Left cardiac atrium (tissue), 4 donors: ENCODE results near the gene F2RL3. TPM values are rescaled to one million over a fixed set of nuclear protein-coding genes. Genes with fewer than 3 reads are reported as not detected.

Experiments
- ATAC-seq, 2 donors: fragments of 200-7000 bp; cut with Tn5 transposase; one replicate each; pipeline ENCODE4 v1.9.1; 2020; ENCODE audit warnings: mild to moderate bottlenecking in 2 of 2, moderate library complexity in 2 of 2
- DNase-seq: peaks from one replicate; pipeline ENCODE4 v3.0.0-alpha.2; 2020
- intact Hi-C, 2 donors: fragments of 100-400 bp; cut with DNase I; formaldehyde crosslinking; loops; one replicate each; pipeline versions ENCODE4 v1.14.1 to v1.15.1; 2022 to 2023
- long read RNA-seq: library from polyadenylated mRNA; unstranded; transcript quantifications from one replicate; pipeline ENCODE4 v2.0.0, GENCODE V29; 2021
- total RNA-seq, 2 donors: library from RNA; stranded (reverse); fragmentation: NEBNext Ultra II Directional; extraction: Animal tissue kit (Norgen Biotek cat#: 25700); gene quantifications; one replicate each; pipeline ENCODE4 v1.2.1, GENCODE V29; 2021
- donor health status: DM: no; HTN: yes; CAD: no.
- donor health status: DM: no; HTN: yes; CAD: no; lungs with severe emphysema.
- donor health status: DM: yes; HTN: yes; CAD: no.
- donor health status: Dilated cardiomyopathy.

Gene F2RL3
- total RNA-seq: 1 to 10 TPM; 2.3 TPM
- long read RNA-seq, transcript F2RL3-201 (2 exons, 3,473 nt): major isoform, 5 of 7 reads
- long read RNA-seq, partial matches to known transcripts: 0 of 7 reads
- long read RNA-seq, other reads (novel, unspliced or antisense): 1 of 7 reads

DNA sequence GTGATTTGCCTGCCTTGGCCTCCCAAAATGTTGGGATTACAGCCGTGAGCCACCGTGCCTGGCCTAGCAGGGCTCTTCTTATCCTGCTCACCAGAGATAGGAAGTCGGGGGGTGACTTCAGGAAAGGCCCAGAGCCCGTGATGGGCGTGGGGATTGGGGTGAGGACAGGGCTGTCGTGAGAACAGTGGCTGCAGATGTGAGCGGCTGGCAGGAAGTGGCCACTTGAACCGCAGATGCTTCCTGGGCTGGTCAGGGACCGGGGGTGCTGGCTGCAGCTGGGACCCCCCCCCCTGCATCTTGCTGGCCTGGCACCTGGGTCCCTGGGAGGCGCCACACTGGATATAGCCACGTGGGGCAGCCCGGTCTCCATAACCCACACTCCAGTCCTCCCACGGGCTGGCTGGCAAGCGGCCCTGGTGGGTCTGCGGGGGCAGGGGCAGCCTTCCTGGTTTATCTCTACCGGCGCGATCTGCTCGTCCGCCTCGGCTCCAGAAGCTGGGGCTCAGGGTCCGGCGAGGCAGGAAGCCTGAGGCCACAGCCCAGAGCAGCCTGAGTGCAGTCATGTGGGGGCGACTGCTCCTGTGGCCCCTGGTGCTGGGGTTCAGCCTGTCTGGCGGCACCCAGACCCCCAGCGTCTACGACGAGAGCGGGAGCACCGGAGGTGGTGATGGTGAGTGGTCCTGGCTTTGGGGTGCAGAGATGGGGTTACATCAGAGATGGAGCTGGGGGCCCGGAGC, at the start of gene F2RL3:
Gene F2RL3, plus strand, starts transcription at position 371 of the 737 bp plus-strand sequence. Its CDS starts 191 bp downstream, at position 562.
- intact Hi-C loops: no loop called here
- ATAC-seq (peak; percentile 35 to 42), DNase-seq (peak; percentile 72)

- intact Hi-C loops: no loop called here
- DNase-seq (no peak), ATAC-seq (no peak)
Measured at GRCh38 chr19:16841391-16841926, 47.3 kb upstream of the F2RL3 start.

- intact Hi-C loops: no loop called here
- DNase-seq: no peak
- no peak for ATAC-seq
Measured at GRCh38 chr19:16846901-16847300, 41.9 kb upstream of the F2RL3 start.

- peak in 1 of 2 donors; percentile 60 for ATAC-seq
- no peak for DNase-seq
- intact Hi-C loops: no loop called here
Measured at GRCh38 chr19:16847430-16847829, 41.4 kb upstream of the F2RL3 start.

DNA sequence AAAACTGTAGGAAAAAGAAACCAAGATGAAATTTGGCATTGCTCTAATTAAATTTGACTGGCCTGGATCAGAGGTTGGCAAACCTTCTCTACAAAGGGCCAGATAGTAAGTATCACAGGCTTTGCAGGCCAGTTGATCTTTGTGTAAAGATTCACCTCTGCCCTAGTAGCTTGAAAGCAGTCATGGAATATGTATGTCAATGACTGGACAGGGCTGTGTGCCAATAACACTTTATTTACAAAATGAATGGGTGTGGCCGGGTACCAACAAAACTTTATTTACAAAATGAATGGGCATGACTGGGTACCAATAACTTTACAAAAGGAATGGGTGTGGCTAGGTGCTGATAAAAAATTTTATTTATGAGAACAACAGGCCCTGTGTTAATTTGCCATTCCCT, 39.6 kb upstream of the F2RL3 start:
- intact Hi-C loops: no loop called here
- DNase-seq (no peak), ATAC-seq (no peak)

DNA sequence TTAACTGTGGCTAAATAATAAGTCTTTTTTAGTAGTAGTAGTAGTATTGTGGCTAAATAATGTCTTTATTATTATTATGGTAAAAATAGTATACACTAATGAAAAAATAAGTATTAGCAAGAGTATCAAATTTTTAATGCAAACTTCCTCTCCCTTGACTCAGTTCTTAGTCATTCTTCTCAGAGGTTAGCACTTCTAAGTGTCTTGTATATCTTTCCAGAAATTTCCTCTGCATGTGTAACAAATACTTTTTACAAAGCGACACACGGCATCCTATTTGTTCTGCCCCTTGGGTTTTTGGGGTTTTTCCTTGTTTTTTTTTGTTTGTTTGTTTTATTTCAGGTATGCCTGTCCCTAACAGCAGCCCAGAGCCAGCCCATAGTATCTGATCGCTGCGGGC, 38.7 kb upstream of the F2RL3 start:
- DNase-seq: no peak
- intact Hi-C loops: no loop called here
- no peak for ATAC-seq

DNA sequence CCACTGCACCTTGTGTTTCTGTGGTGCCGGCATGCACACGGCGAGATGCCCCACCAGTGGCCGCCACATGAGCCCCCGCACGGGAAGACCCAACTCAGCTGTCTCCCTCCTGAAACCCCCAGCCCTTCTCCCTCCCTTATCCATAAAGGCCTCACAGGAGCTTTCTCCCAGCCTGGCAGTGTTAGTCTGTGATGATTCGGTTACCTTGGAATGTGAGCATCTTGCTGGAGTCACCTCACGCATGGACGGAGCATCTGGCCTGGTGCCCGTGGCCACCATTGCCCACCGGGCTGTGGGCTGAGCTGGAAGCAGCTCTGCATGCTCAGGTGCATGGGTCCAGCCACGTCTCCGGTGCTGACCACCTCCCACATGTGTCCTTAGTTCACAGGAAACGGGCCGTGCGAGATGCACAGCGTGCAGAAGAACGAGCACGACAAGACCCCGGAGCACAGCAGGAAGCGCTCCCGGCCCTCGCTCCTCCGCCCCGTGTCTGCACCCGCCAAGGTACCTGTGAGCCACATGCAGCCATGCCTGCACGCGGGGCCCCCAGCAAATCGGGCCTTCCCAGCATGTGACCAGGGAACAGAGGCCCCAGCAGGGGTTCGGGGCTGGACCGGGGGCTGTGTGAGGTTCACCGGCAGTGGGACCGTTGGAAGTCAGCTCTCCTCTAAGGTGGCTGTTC, 37.6 kb upstream of the F2RL3 start:
- no peak for DNase-seq
- intact Hi-C loops: no loop called here
- ATAC-seq: no peak

DNA sequence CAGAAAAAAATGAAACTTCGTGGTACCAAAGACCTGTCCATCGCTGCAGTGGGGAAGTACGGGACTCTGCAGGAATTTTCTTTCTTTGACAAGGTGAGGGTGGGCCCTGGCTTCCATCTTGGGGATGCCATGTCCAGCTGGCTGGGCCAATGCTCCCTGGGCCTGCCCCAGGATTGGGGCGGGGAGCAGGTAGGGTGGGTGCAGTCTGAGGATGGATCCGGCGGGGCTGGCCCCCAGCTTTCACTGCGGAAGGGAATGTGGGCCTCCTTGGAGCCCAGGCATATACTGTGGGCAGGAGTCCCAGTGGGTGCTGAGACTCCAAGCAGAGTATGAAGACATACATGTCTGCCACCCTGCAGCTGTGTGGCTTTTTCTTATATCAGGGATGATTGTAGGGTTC, 35.7 kb upstream of the F2RL3 start:
- intact Hi-C loops: no loop called here
- DNase-seq (no peak), ATAC-seq (no peak)

DNA sequence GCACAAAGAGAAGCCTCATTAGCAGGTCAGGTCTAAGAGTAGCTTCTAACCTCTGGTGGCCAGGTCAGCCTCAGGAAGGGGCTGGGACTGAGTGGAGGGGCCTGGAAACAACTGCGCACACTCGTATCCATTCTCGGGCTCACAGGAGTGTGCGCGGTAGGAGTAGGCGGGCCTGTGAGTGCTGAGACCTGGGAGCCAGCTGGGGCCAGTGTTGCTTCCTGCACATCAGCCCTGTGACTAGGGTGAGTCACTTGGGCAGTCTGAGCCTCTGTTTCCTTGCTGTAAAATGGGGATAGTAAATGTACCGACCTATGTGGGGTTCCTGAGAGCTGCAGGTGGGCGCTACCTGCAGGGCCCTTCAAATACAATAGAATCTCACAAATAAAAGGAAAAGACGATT, 32.7 kb upstream of the F2RL3 start:
- DNase-seq (no peak), ATAC-seq (no peak)
- intact Hi-C loops: no loop called here

DNA sequence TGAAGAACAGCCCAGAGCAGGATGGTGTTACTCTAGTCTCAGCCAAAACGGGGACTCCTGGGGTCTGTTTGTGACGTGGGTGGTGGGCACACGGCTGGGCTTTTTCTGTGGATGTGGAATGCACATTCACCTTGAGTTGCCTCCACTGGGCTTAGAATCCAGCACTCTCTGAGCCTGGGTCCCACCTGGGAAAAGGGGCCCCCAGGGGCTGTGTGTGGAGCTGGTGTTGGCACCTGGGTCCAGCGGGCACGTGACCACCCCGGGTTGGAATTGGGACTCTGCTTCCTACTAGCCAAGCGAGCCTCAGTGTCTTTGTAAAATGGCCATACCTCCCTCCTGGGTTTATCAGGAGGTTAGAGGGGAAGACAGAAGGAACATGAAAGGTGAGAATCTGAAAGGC, 29.2 kb upstream of the F2RL3 start:
- DNase-seq (no peak), ATAC-seq (no peak)
- intact Hi-C loops: no loop called here

DNA sequence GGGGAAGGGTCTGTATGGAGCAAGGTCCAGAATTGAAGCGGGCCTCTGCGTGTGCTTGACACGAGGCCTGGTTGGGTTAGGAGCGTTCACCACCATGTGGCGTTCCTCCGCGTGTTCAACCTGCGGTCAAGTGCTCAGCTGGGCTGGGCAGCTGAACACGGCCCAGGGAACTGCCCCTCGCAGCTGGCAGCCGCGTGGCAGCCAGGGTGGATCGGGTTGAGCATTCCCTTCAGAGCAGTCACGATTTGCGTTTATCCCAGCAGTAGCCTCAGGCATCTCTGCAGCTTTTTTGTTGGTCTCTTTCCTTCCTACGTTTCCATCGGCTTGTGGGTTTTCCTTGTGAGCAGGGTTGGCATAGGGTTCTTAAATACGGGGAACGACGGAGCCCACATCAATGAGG, 28.7 kb upstream of the F2RL3 start:
- ATAC-seq (no peak), DNase-seq (no peak)
- intact Hi-C loops: no loop called here

DNA sequence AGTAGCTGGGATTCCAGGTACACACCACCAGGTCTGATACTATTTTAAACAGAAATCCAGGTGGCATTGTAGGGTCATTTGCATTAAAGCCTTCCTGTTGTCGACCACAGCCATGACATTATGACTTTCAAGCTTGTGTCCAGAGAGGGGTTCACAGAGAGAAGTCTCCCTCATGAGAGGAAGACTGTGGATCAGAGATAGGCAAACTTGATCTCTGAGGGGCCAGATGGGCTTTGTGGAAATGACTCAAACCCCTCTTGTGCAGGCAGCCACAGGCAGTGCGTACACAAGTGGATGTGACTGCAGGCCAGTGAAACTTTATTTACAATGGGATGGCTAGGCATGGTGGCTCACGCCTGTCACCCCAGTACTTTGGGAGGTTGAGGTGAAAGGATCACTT, 27.8 kb upstream of the F2RL3 start:
- DNase-seq: no peak
- intact Hi-C loops: no loop called here
- no peak for ATAC-seq

GRCh38 chr19:16861834-16862233, 27.0 kb upstream of the F2RL3 start:
- ATAC-seq (no peak), DNase-seq (no peak)
- intact Hi-C loops: no loop called here

DNA sequence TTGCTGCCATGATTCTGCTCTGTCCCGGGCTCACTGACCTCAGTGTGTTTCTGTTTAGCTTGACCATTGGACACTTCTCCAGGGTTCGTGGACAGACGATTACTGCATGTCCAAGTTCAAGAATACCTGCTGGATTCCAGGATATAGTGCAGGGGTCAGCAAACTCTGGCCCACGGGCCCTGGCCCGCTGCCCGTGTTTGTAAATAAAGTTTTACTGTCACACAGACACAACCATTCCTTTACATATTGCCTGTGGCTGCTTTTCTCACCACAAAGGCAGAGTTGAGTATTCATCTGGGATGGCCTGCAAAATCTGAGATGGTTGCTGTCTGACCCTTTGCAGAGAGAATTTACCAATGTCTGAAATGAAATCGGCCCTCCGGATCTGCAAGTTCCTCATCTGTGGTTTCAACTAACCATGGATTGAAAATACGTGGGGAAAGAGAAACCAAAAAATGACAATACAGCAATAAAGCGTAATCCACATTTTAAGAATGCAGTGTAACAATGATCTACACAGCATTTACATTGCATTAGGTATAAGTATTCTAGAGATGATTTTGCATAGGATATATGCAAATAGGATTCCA, 25.9 kb upstream of the F2RL3 start:
- intact Hi-C loops: no loop called here
- no peak for ATAC-seq
- DNase-seq: no peak

DNA sequence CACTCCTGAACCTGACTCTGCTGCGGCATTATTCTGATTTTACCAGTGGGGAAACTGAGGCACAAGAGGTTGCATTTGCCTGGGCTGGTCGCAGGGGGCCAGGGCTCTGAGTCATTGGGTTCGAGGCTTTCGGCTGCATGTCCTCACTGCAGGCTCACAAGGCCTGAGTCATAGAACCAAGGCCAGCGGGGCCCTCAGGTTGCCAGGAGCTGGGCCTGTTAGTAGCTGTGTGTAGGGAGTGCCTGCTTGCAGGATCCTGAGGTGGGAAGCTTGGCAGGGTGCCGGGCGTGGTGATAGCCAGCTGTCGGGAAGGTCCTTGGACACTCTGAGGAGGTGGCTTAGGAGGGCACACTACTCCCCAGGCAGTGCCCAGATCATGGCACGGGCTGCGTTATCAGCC, 21.6 kb upstream of the F2RL3 start:
- ATAC-seq: peak; percentile 62 to 85
- intact Hi-C loops: no loop called here
- peak; percentile 68 for DNase-seq

DNA sequence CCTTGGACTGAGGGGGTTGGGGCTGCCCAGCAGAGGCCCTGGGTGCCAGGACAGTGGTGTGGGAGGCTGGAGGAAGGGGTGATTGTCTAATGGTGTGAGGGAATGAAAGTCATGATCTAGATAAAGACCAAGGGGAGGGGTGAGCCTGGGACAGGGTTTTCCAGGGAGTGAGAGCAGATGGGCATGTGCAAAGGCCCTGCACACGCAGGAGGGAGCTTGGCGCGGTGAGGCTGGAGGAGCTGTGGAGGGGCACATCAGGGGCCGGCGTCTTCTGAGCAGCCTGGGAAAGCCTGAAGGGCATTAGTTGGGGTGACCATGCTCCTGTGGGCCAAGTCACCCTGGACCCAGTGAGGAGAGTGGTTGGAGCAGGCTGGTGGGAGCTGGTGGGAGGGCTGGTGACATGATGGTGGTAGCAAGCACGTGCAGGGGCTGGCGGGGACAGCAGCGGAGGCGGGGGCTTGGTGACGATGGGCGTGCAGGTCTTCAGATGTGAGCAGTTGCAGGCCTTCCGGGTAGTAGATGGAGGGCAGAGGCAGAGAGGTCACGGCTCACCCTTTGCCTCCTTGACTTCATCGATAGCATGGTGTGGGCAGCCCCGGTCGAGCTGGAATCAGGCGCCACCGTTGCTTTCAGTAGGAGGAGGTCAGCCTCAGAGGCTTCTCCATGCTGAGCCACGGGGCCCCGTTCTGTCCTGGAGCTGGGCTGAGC, 20.2 kb upstream of the F2RL3 start:
- no peak for DNase-seq
- intact Hi-C loops: no loop called here
- no peak for ATAC-seq

DNA sequence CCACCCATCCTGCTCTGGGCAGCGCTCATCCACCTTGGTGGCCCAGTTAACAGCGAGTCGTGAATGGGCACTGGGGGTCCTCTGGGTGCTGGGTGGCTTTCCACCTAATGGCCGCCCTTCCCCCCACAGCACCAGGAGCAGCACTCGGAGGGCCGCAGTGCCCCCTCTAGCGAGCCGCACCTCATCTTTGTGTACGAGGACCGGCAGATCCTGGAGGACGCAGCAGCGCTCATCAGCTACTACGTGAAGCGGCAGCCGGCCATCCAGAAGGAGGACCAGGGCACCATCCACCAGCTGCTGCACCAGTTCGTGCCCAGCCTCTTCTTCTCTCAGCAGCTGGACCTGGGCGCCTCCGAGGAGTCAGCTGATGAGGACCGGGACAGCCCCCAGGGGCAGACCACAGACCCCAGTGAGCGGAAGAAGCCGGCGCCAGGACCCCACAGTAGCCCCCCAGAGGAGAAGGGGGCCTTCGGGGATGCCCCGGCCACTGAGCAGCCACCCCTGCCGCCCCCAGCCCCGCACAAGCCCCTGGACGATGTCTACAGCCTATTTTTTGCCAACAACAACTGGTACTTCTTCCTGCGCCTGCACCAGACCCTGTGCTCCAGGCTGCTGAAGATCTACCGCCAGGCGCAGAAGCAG, 19.3 kb upstream of the F2RL3 start:
- intact Hi-C loops: no loop called here
- ATAC-seq (no peak), DNase-seq (no peak)

DNA sequence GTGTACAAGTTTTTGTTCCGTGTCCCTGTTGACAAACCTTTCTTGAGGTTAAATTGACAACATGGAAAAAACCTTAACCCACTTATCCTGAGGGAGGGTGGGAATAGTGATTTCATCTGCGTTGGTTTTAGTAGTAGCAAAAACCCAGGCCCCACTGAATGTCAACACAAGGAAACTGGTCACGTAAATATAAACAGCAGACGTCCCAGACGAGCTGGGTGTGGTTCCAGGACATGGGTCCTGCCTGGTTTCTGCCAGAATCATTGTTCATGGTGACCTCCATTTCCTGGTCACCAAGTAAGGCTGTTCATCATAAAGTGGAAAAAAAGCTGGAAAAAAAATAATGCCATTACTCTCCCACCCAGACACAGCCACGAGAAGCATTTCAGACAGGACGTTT, 16.9 kb upstream of the F2RL3 start:
- peak; percentile 67 for DNase-seq
- intact Hi-C loops: no loop called here

DNA sequence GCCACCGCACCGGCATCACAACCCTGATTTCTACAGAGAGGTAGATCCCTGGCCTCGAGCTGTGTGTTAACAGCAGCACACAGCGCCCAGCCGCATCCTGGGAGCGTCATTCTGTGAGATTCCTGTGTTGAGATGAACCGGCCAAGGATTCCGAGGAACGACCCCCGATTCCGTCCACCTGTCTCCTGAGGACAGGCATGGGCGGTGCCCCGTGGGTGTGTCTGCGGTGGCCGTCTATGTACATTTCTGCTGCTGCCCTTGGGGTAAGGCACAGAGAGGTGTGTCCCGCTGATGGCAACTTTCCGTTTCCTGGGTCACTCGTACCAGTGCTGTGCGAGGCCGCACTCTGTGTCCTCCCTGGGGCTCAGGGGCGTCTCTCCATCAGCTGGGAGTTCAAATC, 16.1 kb upstream of the F2RL3 start:
- intact Hi-C loops: no loop called here
- ATAC-seq: no peak
- no peak for DNase-seq

More for the DNA sequence above, 16.9 kb upstream of the F2RL3 start:
- ATAC-seq: peak in 1 of 2 donors; percentile 18
